ENCODE measurements around the gene GABPB2.

Gene GABPB2

GRCh38 chr1:151032164-151032563, 38.4 kb upstream of the GABPB2 start:
- H3K9me3 ChIP-seq (replicated peaks; ENCODE audit: insufficient read depth, low read length): no peaks in the 10 kb centered on the region
- no peak for DNase-seq
- H3K4me1 ChIP-seq (ENCODE audit: low read length): no peaks in the 10 kb centered on the region
- no peaks in the 10 kb centered on the region for H3K9me2 ChIP-seq (replicated peaks; ENCODE audit: insufficient read depth, low read length)
- no peak overlapping the region for H3K4me2 ChIP-seq (ENCODE audit: low read depth, low read length)
- H3K79me2 ChIP-seq (ENCODE audit: low read length): no peaks in the 10 kb centered on the region
- H3K9ac ChIP-seq (ENCODE audit: low read length): no peak overlapping the region
- no peaks in the 10 kb centered on the region for H3F3A ChIP-seq (ENCODE audit: insufficient read depth, low read length)
- H3K4me3 ChIP-seq (ENCODE audit: low read length): no peak overlapping the region
- TF ChIP-seq EZH2 (optimal IDR thresholded peaks at IDR 0.05; ENCODE audit: low read depth, low read length) (no peak), CTCF (IDR thresholded peaks at IDR 0.05; ENCODE audit: low read length) (no peak), EZH2phosphoT487 (IDR thresholded peaks at IDR 0.05; ENCODE audit: low read length) (no peak)
- no peaks in the 10 kb centered on the region for H3K27me3 ChIP-seq (replicated peaks; ENCODE audit: insufficient read depth, low read length)
- no peaks in the 10 kb centered on the region; the same call in 1 of the 2 replicates for H3K36me3 ChIP-seq (replicated peaks; ENCODE audit: insufficient read depth, low read length)
- H3K27ac ChIP-seq (ENCODE audit: low read length): no peak overlapping the region
- no peaks in the 10 kb centered on the region for H4K20me1 ChIP-seq (ENCODE audit: insufficient read depth, low read length)
- no peak overlapping the region for H2AFZ ChIP-seq (ENCODE audit: low read length)

GRCh38 chr1:151035167-151035566, 35.4 kb upstream of the GABPB2 start:
- no peak for DNase-seq
- no peak overlapping the region for H3K4me3 ChIP-seq (ENCODE audit: low read length)
- no peak overlapping the region for H3K9ac ChIP-seq (ENCODE audit: low read length)
- H3F3A ChIP-seq (ENCODE audit: insufficient read depth, low read length): no peaks in the 10 kb centered on the region
- TF ChIP-seq CTCF (IDR thresholded peaks at IDR 0.05; ENCODE audit: low read length) (no peak), EZH2 (optimal IDR thresholded peaks at IDR 0.05; ENCODE audit: low read depth, low read length) (no peak), EZH2phosphoT487 (IDR thresholded peaks at IDR 0.05; ENCODE audit: low read length) (no peak)
- no peak overlapping the region for H3K4me2 ChIP-seq (ENCODE audit: low read depth, low read length)
- no peaks in the 10 kb centered on the region for H3K9me3 ChIP-seq (replicated peaks; ENCODE audit: insufficient read depth, low read length)
- H3K4me1 ChIP-seq (ENCODE audit: low read length): no peaks in the 10 kb centered on the region
- H4K20me1 ChIP-seq (ENCODE audit: insufficient read depth, low read length): no peaks in the 10 kb centered on the region
- no peak overlapping the region for H3K27ac ChIP-seq (ENCODE audit: low read length)
- H3K79me2 ChIP-seq (ENCODE audit: low read length): no peaks in the 10 kb centered on the region
- no peaks in the 10 kb centered on the region for H3K27me3 ChIP-seq (replicated peaks; ENCODE audit: insufficient read depth, low read length)
- no peak overlapping the region for H2AFZ ChIP-seq (ENCODE audit: low read length)
- H3K36me3 ChIP-seq (replicated peaks; ENCODE audit: insufficient read depth, low read length): no peaks in the 10 kb centered on the region
- H3K9me2 ChIP-seq (replicated peaks; ENCODE audit: insufficient read depth, low read length): no peaks in the 10 kb centered on the region

- no peaks in the 10 kb centered on the region for H3K36me3 ChIP-seq (replicated peaks; ENCODE audit: insufficient read depth, low read length)
- no peaks in the 10 kb centered on the region for H3K9me2 ChIP-seq (replicated peaks; ENCODE audit: insufficient read depth, low read length)
- no peak within 1 kb of the TSS for H3K4me2 ChIP-seq (ENCODE audit: low read depth, low read length)
- H4K20me1 ChIP-seq (ENCODE audit: insufficient read depth, low read length): no peaks in the 10 kb centered on the region
- H3K9me3 ChIP-seq (replicated peaks; ENCODE audit: insufficient read depth, low read length): no peaks in the 10 kb centered on the region
- DNase-seq: no peak
- H3K79me2 ChIP-seq (ENCODE audit: low read length): no peaks in the 10 kb centered on the region
- no peak within 1 kb of the TSS for H3K27ac ChIP-seq (ENCODE audit: low read length)
- H3K9ac ChIP-seq (ENCODE audit: low read length): no peak within 1 kb of the TSS
- no peak within 1 kb of the TSS for H2AFZ ChIP-seq (ENCODE audit: low read length)
- TF ChIP-seq EZH2phosphoT487 (IDR thresholded peaks at IDR 0.05; ENCODE audit: low read length) (no peak), EZH2 (optimal IDR thresholded peaks at IDR 0.05; ENCODE audit: low read depth, low read length) (no peak), CTCF (IDR thresholded peaks at IDR 0.05; ENCODE audit: low read length) (no peak)
- no peaks in the 10 kb centered on the region for H3K27me3 ChIP-seq (replicated peaks; ENCODE audit: insufficient read depth, low read length)
- H3K4me3 ChIP-seq (ENCODE audit: low read length): no peak within 1 kb of the TSS
- no peaks in the 10 kb centered on the region for H3K4me1 ChIP-seq (ENCODE audit: low read length)
- no peaks in the 10 kb centered on the region for H3F3A ChIP-seq (ENCODE audit: insufficient read depth, low read length)
Measured at GRCh38 chr1:151036356-151036755, 34.2 kb upstream of the GABPB2 start, which contains the start of gene BNIPL. Gene BNIPL, plus strand, starts transcription at chr1:151036586. Its CDS starts 140 bp downstream, at chr1:151036726.
